NCI-H2107 treated with DMSO at 0.1 percent for 48 hours (cell line): ENCODE measurements around the gene CDH12.

Experiments used
- DNase-seq: peaks from one replicate; lab custom pipeline; 2025; ENCODE audit not compliant: unreplicated experiment; lab: John Stamatoyannopoulos, UW

Gene CDH12

GRCh38 chr5:21776466-21776865 lies 1076.7 kb downstream of the CDH12 start:
- DNase-seq = no peak

- DNase-seq = no peak
Measured at GRCh38 chr5:21774801-21775200, 1078.3 kb downstream of the CDH12 start.

GRCh38 chr5:21774281-21774680 lies 1078.9 kb downstream of the CDH12 start:
- no peak for DNase-seq

GRCh38 chr5:21773456-21773855 lies 1079.7 kb downstream of the CDH12 start:
- DNase-seq = no peak

- DNase-seq = no peak
Measured at GRCh38 chr5:21765406-21765805, 1087.7 kb downstream of the CDH12 start.

- no peak for DNase-seq
Measured at GRCh38 chr5:21739096-21739495, 1114.0 kb downstream of the CDH12 start.

GRCh38 chr5:21723500-21723899 lies 1129.6 kb downstream of the CDH12 start:
- DNase-seq = no peak

- DNase-seq = no peak
Measured at GRCh38 chr5:21711866-21712758, 1141.0 kb downstream of the CDH12 start.

- DNase-seq = no peak
Measured at GRCh38 chr5:21709770-21710169, 1143.4 kb downstream of the CDH12 start.

- no peak for DNase-seq
Measured at GRCh38 chr5:21704974-21705668, 1148.0 kb downstream of the CDH12 start.

GRCh38 chr5:21701317-21701716 lies 1151.8 kb downstream of the CDH12 start:
- DNase-seq = no peak
